ENCODE results near the gene SLC35F5. TPM values are rescaled to one million over a fixed set of nuclear protein-coding genes. Genes with fewer than 3 reads are reported as not detected.
A peak's percentile ranks its signal among the peaks of the same experiment; 100 is the strongest.
"Not testable (repeated sequence)": the region's sequence is repeated elsewhere in the genome, so short reads cannot be mapped to it uniquely, and the experiment has no call there.

SLC35F5 gene
- polyA plus RNA-seq, 5 donors, result 65.4 to 113 (median 93.1) TPM

GRCh38 chr2:113760400-113760799 lies 4.0 kb upstream of the SLC35F5 start:
- no peak for DNase-seq

GRCh38 chr2:113757138-113757657 lies 756 bp upstream of the SLC35F5 start:
- DNase-seq, result no peak

GRCh38 chr2:113755835-113756354 lies 547 bp downstream of the SLC35F5 start:
- DNase-seq, result no peak

GRCh38 chr2:113755035-113755834 lies 1.2 kb downstream of the SLC35F5 start:
- DNase-seq, result peak in 1 of 2 donors; percentile 30

GRCh38 chr2:113754160-113754559 lies 2.3 kb downstream of the SLC35F5 start:
- DNase-seq, result no peak

GRCh38 chr2:113750385-113750784 lies 6.1 kb downstream of the SLC35F5 start:
- no peak for DNase-seq

GRCh38 chr2:113741091-113741490 lies 15.4 kb downstream of the SLC35F5 start:
- no peak for DNase-seq

- no peak for DNase-seq
Measured at GRCh38 chr2:113739849-113740248, 16.6 kb downstream of the SLC35F5 start.

GRCh38 chr2:113734185-113734584 lies 22.3 kb downstream of the SLC35F5 start:
- DNase-seq, result no peak

- no peak for DNase-seq
Measured at GRCh38 chr2:113724010-113724409, 32.4 kb downstream of the SLC35F5 start.

- no peak for DNase-seq
Measured at GRCh38 chr2:113723411-113723810, 33.0 kb downstream of the SLC35F5 start.

GRCh38 chr2:113720167-113720566 lies 36.3 kb downstream of the SLC35F5 start:
- DNase-seq, result no peak

GRCh38 chr2:113716291-113716690 lies 40.2 kb downstream of the SLC35F5 start:
- no peak for DNase-seq

GRCh38 chr2:113712941-113713340 lies 43.5 kb downstream of the SLC35F5 start:
- DNase-seq, result no peak

GRCh38 chr2:113711851-113712250 lies 44.6 kb downstream of the SLC35F5 start:
- DNase-seq, result no peak

- DNase-seq, result no peak
Measured at GRCh38 chr2:113709022-113709421, 47.4 kb downstream of the SLC35F5 start.

- peak; percentile 34 to 56 for DNase-seq
Measured at GRCh38 chr2:113707106-113707505, 49.3 kb downstream of the SLC35F5 start.

- no peak for DNase-seq
Measured at GRCh38 chr2:113705982-113706523, 50.4 kb downstream of the SLC35F5 start.

- not testable (repeated sequence) for DNase-seq
Measured at GRCh38 chr2:113704300-113704993, 52.0 kb downstream of the SLC35F5 start.

GRCh38 chr2:113703386-113704299 lies 52.8 kb downstream of the SLC35F5 start:
- DNase-seq, result peak; percentile 75 to 81

- no peak for DNase-seq
Measured at GRCh38 chr2:113700186-113700841, 56.1 kb downstream of the SLC35F5 start.

All from right lung (tissue), 5 donors.